Vagina (tissue), 2 donors: Measurements from ENCODE around the gene SUSD6. TPM values are rescaled to one million over a fixed set of nuclear protein-coding genes. Genes with fewer than 3 reads are reported as not detected.
A peak's percentile ranks its signal among the peaks of the same experiment; 100 is the strongest.
"Not testable (repeated sequence)": the region's sequence is repeated elsewhere in the genome, so short reads cannot be mapped to it uniquely, and the experiment has no call there.

Source experiments
- DNase-seq, 2 donors: peaks; one replicate each; pipeline ENCODE4 v3.0.0-alpha.2; 2017; ENCODE audit errors: extremely low spot score in 2 of 2
- H3K27ac ChIP-seq: fragments of 200-600 bp; sonication (generic); one replicate; pipeline ENCODE4 v1.5.1; 2019
- H3K27me3 ChIP-seq: fragments of 200-600 bp; sonication (generic); one replicate; pipeline ENCODE4 v1.5.1; 2019
- H3K36me3 ChIP-seq, 2 donors: fragments of 200-600 bp; sonication (generic); one replicate each; pipeline ENCODE4 v1.5.1; 2017 to 2019
- H3K4me1 ChIP-seq: fragments of 200-600 bp; sonication (generic); one replicate; pipeline ENCODE4 v1.5.1; 2019
- H3K4me3 ChIP-seq, 2 donors: fragments of 200-600 bp; sonication (generic); 1 replicate in 1 of 2; 2 replicates in 1 of 2; pipeline ENCODE4 v1.5.1; 2016 to 2019
- H3K9me3 ChIP-seq: fragments of 200-600 bp; sonication (generic); one replicate; pipeline ENCODE4 v1.5.1; 2019
- CTCF ChIP-seq, 3 experiments: fragments of 450-650 bp in 2 of 3; fragments of 200-600 bp in 1 of 3; sonication (generic) in 1 of 3; IDR thresholded peaks; one replicate each; pipeline ENCODE4 v1.5.1; 2017 to 2019; ENCODE audit warnings: antibody characterized with exemption in 3 of 3, mild to moderate bottlenecking in 2 of 3, moderate library complexity in 2 of 3
- POLR2A ChIP-seq, 2 donors: fragments of 450-650 bp; IDR thresholded peaks; one replicate each; pipeline ENCODE4 v1.6.1; 2017; ENCODE audit warnings: antibody characterized with exemption in 2 of 2, mild to moderate bottlenecking in 2 of 2, moderate library complexity in 2 of 2
- POLR2AphosphoS5 ChIP-seq, 2 donors: sonication (generic); formaldehyde crosslinking; IDR thresholded peaks; one replicate each; pipeline ENCODE4 v1.9.0; 2017; ENCODE audit warnings: antibody characterized with exemption in 2 of 2, mild to moderate bottlenecking in 2 of 2, low read depth in 1 of 2; ENCODE audit not compliant: insufficient read depth in 1 of 2
- intact Hi-C: fragments of 100-400 bp; cut with DNase I; formaldehyde crosslinking; loops from one replicate; pipeline ENCODE4 v1.15.1; 2023
- total RNA-seq: library from RNA; depleted of rRNA; stranded (reverse); fragments of >200 nt; gene quantifications from one replicate; pipeline ENCODE4 v1.2.3, GENCODE V29; 2016

Gene SUSD6
- total RNA-seq, 1 donor from 2014 or later: 36.6 TPM

GRCh38 chr14:69713993-69714679 is 102.7 kb downstream of the SUSD6 start:
- Histone ChIP-seq H3K27me3 (no peaks in the 10 kb centered on the region), H3K4me3 (no peak overlapping the region), H3K36me3 (peaks cover 0 to 15% of the 10 kb centered on the region in 2 donors), H3K9me3 (no peaks in the 10 kb centered on the region), H3K27ac (no peak overlapping the region), H3K4me1 (peaks cover 58% of the 10 kb centered on the region)
- intact Hi-C loops: loop anchor here (5.0 to 10.0 kb wide), 2 partner anchors 49 to 102 kb away; partner anchors contain the start of gene SUSD6
- no peak for DNase-seq
- no peak for TF ChIP-seq POLR2A (IDR thresholded peaks at IDR 0.05)
- no peak for TF ChIP-seq CTCF (IDR thresholded peaks at IDR 0.05)
- TF ChIP-seq POLR2AphosphoS5 (IDR thresholded peaks at IDR 0.05; ENCODE audit: insufficient read depth in 1 of 2, low read depth in 1 of 2): no peak

GRCh38 chr14:69715725-69716477 is 104.5 kb downstream of the SUSD6 start:
- no peaks in the 10 kb centered on the region for H3K9me3 ChIP-seq
- peaks cover 56% of the 10 kb centered on the region for H3K4me1 ChIP-seq
- H3K4me3 ChIP-seq: no peak overlapping the region
- no peak for TF ChIP-seq POLR2AphosphoS5 (IDR thresholded peaks at IDR 0.05; ENCODE audit: insufficient read depth in 1 of 2, low read depth in 1 of 2)
- TF ChIP-seq POLR2A (IDR thresholded peaks at IDR 0.05): no peak
- no peak for TF ChIP-seq CTCF (IDR thresholded peaks at IDR 0.05)
- intact Hi-C loops: loop anchor here (10.0 kb wide), 1 partner anchor 51 kb away; no protein-coding TSS in a partner anchor
- no peaks in the 10 kb centered on the region for H3K27me3 ChIP-seq
- no peak for DNase-seq
- H3K27ac ChIP-seq: peak overlapping the region; percentile 31
- H3K36me3 ChIP-seq: peaks cover 0 to 8% of the 10 kb centered on the region in 2 donors

- peaks cover 0 to under 1% of the 10 kb centered on the region in 2 donors for H3K36me3 ChIP-seq
- H3K4me1 ChIP-seq: peaks cover 48% of the 10 kb centered on the region
- no peak overlapping the region for H3K4me3 ChIP-seq
- no peaks in the 10 kb centered on the region for H3K9me3 ChIP-seq
- DNase-seq: no peak
- intact Hi-C loops: loop anchor here (10.0 kb wide), 1 partner anchor 52 kb away; no protein-coding TSS in a partner anchor
- H3K27ac ChIP-seq: peak overlapping the region; percentile 31
- no peaks in the 10 kb centered on the region for H3K27me3 ChIP-seq
- TF ChIP-seq CTCF (IDR thresholded peaks at IDR 0.05) (no peak), POLR2AphosphoS5 (IDR thresholded peaks at IDR 0.05; ENCODE audit: insufficient read depth in 1 of 2, low read depth in 1 of 2) (peak in 1 of 2 donors; percentile 35)
Measured at GRCh38 chr14:69716478-69717187, 105.2 kb downstream of the SUSD6 start.

- not testable (repeated sequence) for H3K36me3 ChIP-seq, H3K27ac ChIP-seq, H3K9me3 ChIP-seq, DNase-seq, H3K4me3 ChIP-seq, H3K27me3 ChIP-seq
- peaks cover 28% of the 10 kb centered on the region for H3K4me1 ChIP-seq
- intact Hi-C loops: loop anchor here (10.0 kb wide), 1 partner anchor 54 kb away; no protein-coding TSS in a partner anchor
Measured at GRCh38 chr14:69718614-69719013, 107.2 kb downstream of the SUSD6 start.

- no peak for TF ChIP-seq POLR2A (IDR thresholded peaks at IDR 0.05)
- peak; percentile 22 to 36 for TF ChIP-seq POLR2AphosphoS5 (IDR thresholded peaks at IDR 0.05; ENCODE audit: insufficient read depth in 1 of 2, low read depth in 1 of 2)
- intact Hi-C loops: loop anchor here (10.0 kb wide), 1 partner anchor 55 kb away; no protein-coding TSS in a partner anchor
- Histone ChIP-seq H3K36me3 (no peaks in the 10 kb centered on the region), H3K27me3 (no peaks in the 10 kb centered on the region), H3K4me3 (no peak overlapping the region), H3K9me3 (no peaks in the 10 kb centered on the region), H3K27ac (no peak overlapping the region), H3K4me1 (peaks cover 19% of the 10 kb centered on the region)
- no peak for DNase-seq
Measured at GRCh38 chr14:69719501-69719951, 108.1 kb downstream of the SUSD6 start.
